Heart left ventricle (tissue), 13 donors: ENCODE data around the gene EPB41L4B.

Experiments
- POLR2A ChIP-seq, 2 donors: fragments of 450-650 bp; IDR thresholded peaks; one replicate each; pipeline ENCODE4 v1.6.1; 2017; ENCODE audit warnings: antibody characterized with exemption in 2 of 2, mild to moderate bottlenecking in 2 of 2, moderate library complexity in 2 of 2
- TF ChIP-seq, protein P1 (sequence below), 12 donors: fragments of 200-600 bp; sonication (generic) in 4 of 12; IDR thresholded peaks; one replicate each; pipeline versions ENCODE4 v1.5.0 to v1.8.0; 2018 to 2022; ENCODE audit warnings: antibody characterized with exemption in 12 of 12, mild to moderate bottlenecking in 5 of 12
- donor health status: ischemic (EF 13 %, LVEDD 7.1; RV severe dilation, severe dysfunction).
- donor health status: DM: no; HTN: yes; CAD: no.
- donor health status: DM: no; HTN: no; CAD: no.
- donor health status: ischemic (EF 25% LVEDD 6.9; RV normal size, moderate dysfunction).
- donor health status: ischemic (EF 25% LVEDD 5.7; RV mildly dilated, moderate dysfunction).
- donor health status: ischemic (EF 35%, LVEDD 5.7; RV mildly dilated, moderate dysfunction).
- donor health status: nonischemic (EF 11% LVEDD 7.7; RV severe dilation, severe dysfunction).
- donor health status: DM: yes; HTN: yes; CAD: no.
- donor health status: PGD.
- donor health status: ischemic (EF 29% LVEDD 5.4; RV normal size, mild dysfunction).
- donor health status: nonischemic (EF 23%, LVEDD 6.1; RV moderate dilation, normal function).

DNA sequence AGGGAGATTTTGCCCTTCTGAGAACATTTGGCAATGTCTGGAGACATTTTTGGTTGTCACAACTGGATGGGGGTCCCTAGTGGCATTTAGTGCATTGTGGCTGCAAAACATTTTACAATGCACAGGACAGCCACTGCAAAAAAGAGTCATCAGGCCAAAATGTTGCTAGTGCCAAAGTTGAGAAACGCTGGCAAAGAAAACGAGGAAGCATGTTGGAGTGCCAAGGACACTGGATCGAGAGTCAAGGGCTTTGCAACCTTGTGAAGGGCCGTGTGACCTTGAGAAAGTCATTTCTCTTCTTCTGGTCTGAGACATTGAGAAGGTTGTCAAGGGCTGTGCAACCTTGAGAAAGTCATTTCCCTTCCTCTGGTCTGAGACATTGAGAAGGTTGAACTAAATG lies 108.1 kb downstream of the EPB41L4B start:
- TF ChIP-seq, protein P1, sequence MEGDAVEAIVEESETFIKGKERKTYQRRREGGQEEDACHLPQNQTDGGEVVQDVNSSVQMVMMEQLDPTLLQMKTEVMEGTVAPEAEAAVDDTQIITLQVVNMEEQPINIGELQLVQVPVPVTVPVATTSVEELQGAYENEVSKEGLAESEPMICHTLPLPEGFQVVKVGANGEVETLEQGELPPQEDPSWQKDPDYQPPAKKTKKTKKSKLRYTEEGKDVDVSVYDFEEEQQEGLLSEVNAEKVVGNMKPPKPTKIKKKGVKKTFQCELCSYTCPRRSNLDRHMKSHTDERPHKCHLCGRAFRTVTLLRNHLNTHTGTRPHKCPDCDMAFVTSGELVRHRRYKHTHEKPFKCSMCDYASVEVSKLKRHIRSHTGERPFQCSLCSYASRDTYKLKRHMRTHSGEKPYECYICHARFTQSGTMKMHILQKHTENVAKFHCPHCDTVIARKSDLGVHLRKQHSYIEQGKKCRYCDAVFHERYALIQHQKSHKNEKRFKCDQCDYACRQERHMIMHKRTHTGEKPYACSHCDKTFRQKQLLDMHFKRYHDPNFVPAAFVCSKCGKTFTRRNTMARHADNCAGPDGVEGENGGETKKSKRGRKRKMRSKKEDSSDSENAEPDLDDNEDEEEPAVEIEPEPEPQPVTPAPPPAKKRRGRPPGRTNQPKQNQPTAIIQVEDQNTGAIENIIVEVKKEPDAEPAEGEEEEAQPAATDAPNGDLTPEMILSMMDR (IDR thresholded peaks at IDR 0.05), result no peak
- no peak for TF ChIP-seq POLR2A (IDR thresholded peaks at IDR 0.05)
